A549 treated with dexamethasone at 1 μM for 4 hours (cell line): ENCODE measurements around the gene TCF25. TPM values are rescaled to one million over a fixed set of nuclear protein-coding genes. Genes with fewer than 3 reads are reported as not detected.

Experiments
- total RNA-seq: library from RNA; stranded (reverse); fragments of 200-300 nt; extraction: Qiagen RNA extraction; gene quantifications from 5 replicates; pipeline ENCODE4 v1.2.3, GENCODE V29; 2022

The TCF25 gene
- total RNA-seq = 49.6 to 74.3 TPM (median 72.1 TPM) in 5 replicates

DNA sequence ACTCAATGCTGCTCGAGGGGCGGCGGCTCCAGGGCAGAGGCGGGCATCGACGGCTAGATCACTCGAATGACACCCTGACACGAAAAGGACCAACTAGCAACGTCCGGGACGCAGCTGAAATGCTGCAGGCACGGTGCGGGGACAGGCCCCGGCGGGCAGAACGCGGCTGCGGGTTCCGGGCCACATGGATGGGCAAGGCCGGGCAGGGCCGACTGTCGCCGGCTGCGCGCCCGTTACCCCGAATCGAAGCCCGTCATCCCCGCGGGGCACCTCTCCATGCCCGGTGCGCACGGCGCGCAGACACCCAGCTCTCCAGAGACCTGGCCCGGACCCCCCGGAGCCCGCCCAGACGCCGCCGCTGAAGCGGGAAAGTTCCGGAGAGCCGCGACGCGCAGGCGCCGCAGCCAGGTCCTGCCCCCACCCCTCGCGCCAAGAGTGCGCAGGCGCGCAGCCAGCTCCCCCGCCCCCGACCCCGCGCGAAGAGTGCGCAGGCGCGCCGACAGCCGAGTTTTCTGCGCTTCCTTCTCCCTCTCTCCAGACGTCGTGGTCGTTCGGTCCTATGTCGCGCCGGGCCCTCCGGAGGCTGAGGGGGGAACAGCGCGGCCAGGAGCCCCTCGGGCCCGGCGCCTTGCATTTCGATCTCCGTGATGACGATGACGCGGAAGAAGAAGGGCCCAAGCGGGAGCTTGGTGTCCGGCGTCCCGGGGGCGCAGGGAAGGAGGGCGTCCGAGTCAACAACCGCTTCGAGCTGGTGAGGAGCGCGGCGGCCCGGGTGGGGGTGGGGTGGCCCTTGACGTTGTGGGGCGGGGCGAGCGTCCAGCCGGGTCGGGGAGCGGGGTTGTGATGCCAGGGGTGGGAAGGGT lies at the start of gene TCF25:
TSS of gene TCF25 (plus strand) at position 484 of the 863 bp plus-strand sequence. CDS start at position 560, 76 bp downstream.

DNA sequence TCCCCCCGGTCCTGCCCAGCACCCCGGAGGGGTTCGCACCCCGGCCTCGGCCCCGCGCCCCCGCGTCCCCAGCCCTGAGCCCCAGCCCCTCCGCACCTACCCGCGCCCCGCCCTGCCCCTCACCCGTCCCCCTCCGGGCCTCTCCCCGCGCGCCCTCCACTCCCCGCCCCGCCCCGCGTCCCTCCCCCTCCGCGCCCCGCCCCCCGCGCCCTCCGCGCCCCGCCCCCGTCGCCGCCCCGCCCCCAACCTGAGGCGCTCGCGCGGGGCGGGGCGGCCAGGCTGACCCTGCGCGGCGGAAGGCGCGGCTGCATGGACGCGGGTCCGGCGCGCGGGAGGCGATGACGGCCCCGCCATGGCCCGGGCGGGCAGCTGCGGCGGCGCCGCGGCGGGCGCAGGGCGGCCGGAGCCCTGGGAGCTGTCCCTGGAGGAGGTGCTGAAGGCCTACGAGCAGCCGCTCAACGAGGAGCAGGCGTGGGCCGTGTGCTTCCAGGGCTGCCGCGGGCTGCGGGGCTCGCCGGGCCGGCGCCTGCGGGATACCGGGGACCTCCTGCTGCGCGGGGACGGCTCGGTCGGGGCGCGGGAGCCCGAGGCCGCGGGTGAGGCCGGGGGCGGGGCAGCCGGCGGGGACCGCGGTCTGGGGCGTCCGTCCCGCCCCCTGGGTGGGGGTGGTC lies 45.1 kb upstream of the TCF25 start, which contains the start of gene SPIRE2:
TSS of gene SPIRE2 (plus strand) at position 277 of the 671 bp plus-strand sequence. CDS start at position 353, 76 bp downstream.

GRCh38 chr16:89918453-89919347 lies 45.3 kb downstream of the TCF25 start, which contains the start of gene MC1R:
Gene MC1R (plus strand): TSS chr16:89918862. CDS start chr16:89919259, 397 bp downstream.

GRCh38 chr16:89922884-89923639 lies 49.7 kb downstream of the TCF25 start, which contains the start of gene TUBB3:
Gene TUBB3 (plus strand): TSS chr16:89923342. CDS start chr16:89923402, 60 bp downstream.

Other genes with a start within 250 kb of the TCF25 start
- 83.6 to 97.9 TPM (median 94.7 TPM) in 5 replicates for gene CHMP1A, start 215.9 kb upstream of the TCF25 start, total RNA-seq
- 14.0 to 17.3 TPM (median 16.6 TPM) in 5 replicates for gene SPATA33, start 215.8 kb upstream of the TCF25 start, total RNA-seq
- gene CDK10, start 186.9 kb upstream of the TCF25 start, total RNA-seq = 22.1 to 36.2 TPM (median 33.9 TPM) in 5 replicates
- gene SPATA2L, start 171.9 kb upstream of the TCF25 start, total RNA-seq = 9.5 to 11.6 TPM (median 10.2 TPM) in 5 replicates
- gene VPS9D1, start 152.7 kb upstream of the TCF25 start, total RNA-seq = 3.6 to 5.6 TPM (median 4.5 TPM) in 5 replicates
- gene ZNF276, start 152.1 kb upstream of the TCF25 start, total RNA-seq = 12.5 to 19.7 TPM (median 19.2 TPM) in 5 replicates
- 20.8 to 36.4 TPM (median 30.7 TPM) in 5 replicates for gene FANCA, start 56.9 kb upstream of the TCF25 start, total RNA-seq
- 4.1 to 7.7 TPM (median 7.4 TPM) in 5 replicates for gene SPIRE2, start 45.1 kb upstream of the TCF25 start, total RNA-seq
- gene MC1R, start 45.3 kb downstream of the TCF25 start, total RNA-seq = 3.9 to 6.7 TPM (median 6.2 TPM) in 5 replicates
- gene TUBB3, start 49.8 kb downstream of the TCF25 start, total RNA-seq = 176 to 259 TPM (median 242 TPM) in 5 replicates
- gene DEF8, start 75.2 kb downstream of the TCF25 start, total RNA-seq = 89.4 to 105 TPM (median 99.6 TPM) in 5 replicates
- gene DBNDD1, start 145.9 kb downstream of the TCF25 start, total RNA-seq = 43.4 to 61.0 TPM (median 59.3 TPM) in 5 replicates
- not detected in 5 replicates for gene PRDM7, start 203.7 kb downstream of the TCF25 start, total RNA-seq